ENCODE measurements around the gene CHN1. TPM values are rescaled to one million over a fixed set of nuclear protein-coding genes. Genes with fewer than 3 reads are reported as not detected.

CHN1 gene
- total RNA-seq, 1 donor from 2014 or later = 30.6 TPM

GRCh38 chr2:174791020-174791419 is 214.2 kb downstream of the CHN1 start:
- DNase-seq = no peak
- H3K9me3 ChIP-seq = no peaks in the 10 kb centered on the region
- TF ChIP-seq, protein P1, sequence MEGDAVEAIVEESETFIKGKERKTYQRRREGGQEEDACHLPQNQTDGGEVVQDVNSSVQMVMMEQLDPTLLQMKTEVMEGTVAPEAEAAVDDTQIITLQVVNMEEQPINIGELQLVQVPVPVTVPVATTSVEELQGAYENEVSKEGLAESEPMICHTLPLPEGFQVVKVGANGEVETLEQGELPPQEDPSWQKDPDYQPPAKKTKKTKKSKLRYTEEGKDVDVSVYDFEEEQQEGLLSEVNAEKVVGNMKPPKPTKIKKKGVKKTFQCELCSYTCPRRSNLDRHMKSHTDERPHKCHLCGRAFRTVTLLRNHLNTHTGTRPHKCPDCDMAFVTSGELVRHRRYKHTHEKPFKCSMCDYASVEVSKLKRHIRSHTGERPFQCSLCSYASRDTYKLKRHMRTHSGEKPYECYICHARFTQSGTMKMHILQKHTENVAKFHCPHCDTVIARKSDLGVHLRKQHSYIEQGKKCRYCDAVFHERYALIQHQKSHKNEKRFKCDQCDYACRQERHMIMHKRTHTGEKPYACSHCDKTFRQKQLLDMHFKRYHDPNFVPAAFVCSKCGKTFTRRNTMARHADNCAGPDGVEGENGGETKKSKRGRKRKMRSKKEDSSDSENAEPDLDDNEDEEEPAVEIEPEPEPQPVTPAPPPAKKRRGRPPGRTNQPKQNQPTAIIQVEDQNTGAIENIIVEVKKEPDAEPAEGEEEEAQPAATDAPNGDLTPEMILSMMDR (IDR thresholded peaks at IDR 0.05) = no peak
- H3K27ac ChIP-seq = no peak overlapping the region
- H3K4me1 ChIP-seq = peaks cover 6% of the 10 kb centered on the region
- no peaks in the 10 kb centered on the region for H3K36me3 ChIP-seq
- no peak for ATAC-seq
- no peak overlapping the region for H3K4me3 ChIP-seq
- H3K27me3 ChIP-seq = no peaks in the 10 kb centered on the region
- intact Hi-C loops (cut with DNase I) = no loop called here

DNA sequence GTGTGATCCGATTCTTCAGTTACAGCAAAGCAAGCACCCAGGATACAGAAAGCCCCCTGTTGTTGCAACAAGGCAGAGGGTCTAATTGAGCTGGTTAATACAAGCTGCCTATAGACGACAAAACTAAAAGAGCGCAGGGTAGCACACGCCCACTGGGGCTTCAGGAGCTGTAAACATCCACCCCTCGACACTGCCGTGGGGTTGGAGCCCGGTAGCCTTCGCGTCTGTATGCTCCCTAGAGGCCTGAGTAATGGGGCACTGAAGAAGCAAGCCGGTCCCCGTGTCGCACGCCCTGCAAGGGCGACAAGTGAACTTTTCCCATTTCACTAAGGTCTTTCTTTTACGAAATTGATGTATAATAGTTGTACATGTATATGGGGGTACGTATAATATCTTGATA is 216.2 kb downstream of the CHN1 start:
- ATAC-seq (no peak), DNase-seq (no peak)
- no peaks in the 10 kb centered on the region for H3K27me3 ChIP-seq
- H3K36me3 ChIP-seq = no peaks in the 10 kb centered on the region
- intact Hi-C loops (cut with DNase I) = no loop called here
- no peak overlapping the region for H3K27ac ChIP-seq
- TF ChIP-seq, protein P1 (IDR thresholded peaks at IDR 0.05) = no peak
- no peaks in the 10 kb centered on the region for H3K9me3 ChIP-seq
- H3K4me1 ChIP-seq = peaks cover 6% of the 10 kb centered on the region
- H3K4me3 ChIP-seq = no peak overlapping the region

- no peaks in the 10 kb centered on the region for H3K9me3 ChIP-seq
- H3K4me3 ChIP-seq = no peak overlapping the region
- intact Hi-C loops (cut with DNase I) = no loop called here
- DNase-seq (no peak), ATAC-seq (peak; percentile 27)
- H3K4me1 ChIP-seq = peaks cover 6% of the 10 kb centered on the region
- H3K27ac ChIP-seq = no peak overlapping the region
- TF ChIP-seq, protein P1 (IDR thresholded peaks at IDR 0.05) = no peak
- H3K36me3 ChIP-seq = no peaks in the 10 kb centered on the region
- H3K27me3 ChIP-seq = no peaks in the 10 kb centered on the region
These were observed 216.8 kb downstream of the CHN1 start for GRCh38 chr2:174788291-174788929.

GRCh38 chr2:174787487-174788205 is 217.5 kb downstream of the CHN1 start:
- Histone ChIP-seq H3K4me1 (peaks cover 6% of the 10 kb centered on the region), H3K36me3 (no peaks in the 10 kb centered on the region), H3K4me3 (no peak overlapping the region), H3K27me3 (no peaks in the 10 kb centered on the region), H3K27ac (no peak overlapping the region), H3K9me3 (no peaks in the 10 kb centered on the region)
- no peak for DNase-seq
- intact Hi-C loops (cut with DNase I) = no loop called here
- no peak for ATAC-seq
- TF ChIP-seq, protein P1 (IDR thresholded peaks at IDR 0.05) = no peak

GRCh38 chr2:174786066-174786725 is 219.0 kb downstream of the CHN1 start:
- intact Hi-C loops (cut with DNase I) = no loop called here
- no peaks in the 10 kb centered on the region for H3K9me3 ChIP-seq
- DNase-seq = no peak
- TF ChIP-seq, protein P1 (IDR thresholded peaks at IDR 0.05) = no peak
- H3K27ac ChIP-seq = no peak overlapping the region
- H3K27me3 ChIP-seq = no peaks in the 10 kb centered on the region
- peaks cover 6% of the 10 kb centered on the region for H3K4me1 ChIP-seq
- no peaks in the 10 kb centered on the region for H3K36me3 ChIP-seq
- no peak overlapping the region for H3K4me3 ChIP-seq
- ATAC-seq = no peak
